Lower lobe of right lung (tissue), 2 donors: ENCODE data around the gene GTF2F2. TPM values are rescaled to one million over a fixed set of nuclear protein-coding genes. Genes with fewer than 3 reads are reported as not detected.
A peak's percentile ranks its signal among the peaks of the same experiment; 100 is the strongest.

ENCODE experiments used
- ATAC-seq, 2 donors: fragments of 200-7000 bp; cut with Tn5 transposase; one replicate each; pipeline ENCODE4 v1.9.1; 2020 to 2022; ENCODE audit warnings: mild to moderate bottlenecking in 2 of 2, moderate library complexity in 2 of 2
- DNase-seq: peaks from one replicate; pipeline ENCODE4 v3.0.0-alpha.2; 2020
- H3K27ac ChIP-seq: fragments of 200-600 bp; one replicate; pipeline ENCODE4 v1.8.0; 2022
- H3K27me3 ChIP-seq: fragments of 200-600 bp; one replicate; pipeline ENCODE4 v1.8.0; 2022; ENCODE audit warnings: low read depth
- H3K36me3 ChIP-seq: fragments of 200-600 bp; one replicate; pipeline ENCODE4 v1.8.0; 2022; ENCODE audit warnings: mild to moderate bottlenecking
- H3K4me1 ChIP-seq: fragments of 200-600 bp; one replicate; pipeline ENCODE4 v1.8.0; 2022
- H3K4me3 ChIP-seq: fragments of 200-600 bp; one replicate; pipeline ENCODE4 v1.8.0; 2022; ENCODE audit warnings: mild to moderate bottlenecking
- H3K9me3 ChIP-seq: fragments of 200-600 bp; one replicate; pipeline ENCODE4 v1.8.0; 2022
- intact Hi-C: fragments of 100-400 bp; cut with DNase I; formaldehyde crosslinking; loops from one replicate; pipeline ENCODE4 v1.11.0; 2022
- total RNA-seq: library from RNA; stranded (reverse); fragmentation: NEBNext Ultra II Directional; extraction: Animal tissue kit (Norgen Biotek cat#: 25700); gene quantifications from one replicate; pipeline ENCODE4 v1.2.1, GENCODE V29; 2021
- TF ChIP-seq, protein P1 (sequence below): fragments of 200-600 bp; IDR thresholded peaks from one replicate; pipeline ENCODE4 v1.8.0; 2022; ENCODE audit warnings: antibody characterized with exemption, mild to moderate bottlenecking
- donor health status: DM: no; HTN: yes; CAD: no; lungs with severe emphysema.

The GTF2F2 gene
- total RNA-seq, 1 donor from 2014 or later: 15.2 TPM

DNA sequence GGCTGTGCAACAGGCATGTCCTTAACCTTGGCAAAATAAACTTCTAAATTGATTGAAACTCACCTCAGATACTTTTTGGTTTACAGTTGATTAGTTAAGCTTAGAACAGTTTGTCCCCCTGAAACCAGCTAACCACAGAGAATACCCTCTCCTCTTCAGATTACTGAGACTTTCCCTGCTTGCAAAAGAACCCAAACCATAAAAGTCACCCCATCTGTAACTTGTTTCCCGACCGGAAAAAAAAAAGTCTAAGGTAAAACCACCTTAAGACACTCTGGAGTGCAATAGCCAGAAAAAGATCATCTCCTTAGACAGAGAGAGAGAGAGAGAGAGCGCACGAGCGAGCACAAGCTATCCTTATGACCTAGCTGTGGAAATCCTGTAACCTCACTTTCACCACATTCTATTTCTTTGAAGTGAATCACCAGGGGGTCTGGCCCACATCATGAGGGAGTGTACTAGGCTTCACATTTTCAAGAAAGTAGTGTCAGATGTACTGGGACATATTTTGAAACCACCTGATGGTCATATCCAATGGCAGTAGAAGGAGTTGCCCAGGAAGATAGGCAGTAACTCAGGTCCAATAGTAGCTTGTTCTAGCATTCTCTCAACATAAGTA lies 11.1 kb upstream of the GTF2F2 start:
- no peaks in the 10 kb centered on the region for H3K9me3 ChIP-seq
- H3K27ac ChIP-seq: no peak overlapping the region
- H3K27me3 ChIP-seq: no peaks in the 10 kb centered on the region
- no peak for ATAC-seq
- TF ChIP-seq, protein P1, sequence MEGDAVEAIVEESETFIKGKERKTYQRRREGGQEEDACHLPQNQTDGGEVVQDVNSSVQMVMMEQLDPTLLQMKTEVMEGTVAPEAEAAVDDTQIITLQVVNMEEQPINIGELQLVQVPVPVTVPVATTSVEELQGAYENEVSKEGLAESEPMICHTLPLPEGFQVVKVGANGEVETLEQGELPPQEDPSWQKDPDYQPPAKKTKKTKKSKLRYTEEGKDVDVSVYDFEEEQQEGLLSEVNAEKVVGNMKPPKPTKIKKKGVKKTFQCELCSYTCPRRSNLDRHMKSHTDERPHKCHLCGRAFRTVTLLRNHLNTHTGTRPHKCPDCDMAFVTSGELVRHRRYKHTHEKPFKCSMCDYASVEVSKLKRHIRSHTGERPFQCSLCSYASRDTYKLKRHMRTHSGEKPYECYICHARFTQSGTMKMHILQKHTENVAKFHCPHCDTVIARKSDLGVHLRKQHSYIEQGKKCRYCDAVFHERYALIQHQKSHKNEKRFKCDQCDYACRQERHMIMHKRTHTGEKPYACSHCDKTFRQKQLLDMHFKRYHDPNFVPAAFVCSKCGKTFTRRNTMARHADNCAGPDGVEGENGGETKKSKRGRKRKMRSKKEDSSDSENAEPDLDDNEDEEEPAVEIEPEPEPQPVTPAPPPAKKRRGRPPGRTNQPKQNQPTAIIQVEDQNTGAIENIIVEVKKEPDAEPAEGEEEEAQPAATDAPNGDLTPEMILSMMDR: no peak
- DNase-seq: no peak
- intact Hi-C loops: no loop called here
- no peak overlapping the region for H3K4me3 ChIP-seq
- H3K36me3 ChIP-seq: no peaks in the 10 kb centered on the region
- no peaks in the 10 kb centered on the region for H3K4me1 ChIP-seq

DNA sequence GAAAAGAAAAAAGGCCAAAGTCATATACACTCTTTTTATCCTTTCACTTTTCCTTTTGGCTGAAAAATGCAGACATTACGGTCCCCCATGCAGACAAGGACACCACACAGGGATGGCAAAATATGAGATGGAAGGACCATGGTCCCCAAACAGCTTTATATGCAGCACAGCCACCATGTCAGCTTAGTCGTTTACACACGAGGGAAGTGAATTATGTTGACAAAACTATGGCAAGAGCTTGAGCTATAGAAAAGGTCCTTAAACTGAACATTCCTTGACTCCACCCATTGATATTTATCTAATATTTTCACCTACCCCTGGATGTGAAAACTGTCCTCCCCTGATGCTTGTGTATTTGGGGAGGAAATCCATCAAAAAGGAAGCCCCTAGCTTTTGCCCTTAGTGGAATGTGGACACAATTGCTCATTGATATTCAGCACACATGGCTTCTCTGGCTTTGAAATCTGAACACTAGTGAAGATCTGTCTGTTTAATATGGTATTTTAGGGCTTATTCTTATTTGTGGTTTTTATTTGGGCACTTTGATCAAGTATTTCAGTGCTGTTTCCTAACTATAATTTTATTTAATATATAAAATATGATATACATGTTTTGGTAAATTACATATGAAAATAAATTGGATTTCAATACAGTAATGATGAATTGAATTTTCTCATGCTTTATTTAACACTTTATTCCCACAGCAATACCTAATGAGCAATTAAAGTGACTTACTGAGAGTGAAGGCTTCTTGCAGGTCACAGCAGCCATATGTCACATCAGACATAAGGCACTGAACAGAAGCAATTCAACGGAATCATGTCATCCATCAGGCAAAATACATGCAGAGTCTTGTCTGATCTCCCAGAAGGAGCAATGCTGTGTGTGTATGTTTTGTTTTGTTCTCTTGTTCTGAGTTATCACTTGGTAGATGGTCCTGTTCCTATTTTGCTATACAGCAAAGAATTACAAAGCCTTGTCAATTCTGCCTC lies 6.8 kb upstream of the GTF2F2 start:
- DNase-seq: no peak
- Histone ChIP-seq H3K4me1 (no peaks in the 10 kb centered on the region), H3K27me3 (no peaks in the 10 kb centered on the region), H3K36me3 (no peaks in the 10 kb centered on the region), H3K4me3 (no peak overlapping the region), H3K27ac (no peak overlapping the region), H3K9me3 (no peaks in the 10 kb centered on the region)
- intact Hi-C loops: no loop called here
- no peak for ATAC-seq
- TF ChIP-seq, protein P1: no peak

GRCh38 chr13:45119469-45119990 lies 780 bp upstream of the GTF2F2 start:
- peaks cover 26% of the 10 kb centered on the region for H3K4me1 ChIP-seq
- H3K36me3 ChIP-seq: no peaks in the 10 kb centered on the region
- no peak for DNase-seq
- TF ChIP-seq, protein P1: no peak
- no peaks in the 10 kb centered on the region for H3K9me3 ChIP-seq
- no peaks in the 10 kb centered on the region for H3K27me3 ChIP-seq
- ATAC-seq: peak; percentile 60 to 64
- H3K4me3 ChIP-seq: peak overlapping the region; percentile 96
- peak overlapping the region; percentile 89 for H3K27ac ChIP-seq
- intact Hi-C loops: no loop called here

GRCh38 chr13:45120967-45121831 lies 889 bp downstream of the GTF2F2 start:
- H3K4me1 ChIP-seq: peaks cover 26% of the 10 kb centered on the region
- H3K36me3 ChIP-seq: no peaks in the 10 kb centered on the region
- peak; percentile 11 to 23 for ATAC-seq
- H3K27me3 ChIP-seq: no peaks in the 10 kb centered on the region
- no peak for DNase-seq
- no peaks in the 10 kb centered on the region for H3K9me3 ChIP-seq
- peak overlapping the region; percentile 96 for H3K4me3 ChIP-seq
- H3K27ac ChIP-seq: peak overlapping the region; percentile 89
- intact Hi-C loops: no loop called here
- TF ChIP-seq, protein P1: no peak

- intact Hi-C loops: no loop called here
- no peak for ATAC-seq
These were observed 2.6 kb downstream of the GTF2F2 start for GRCh38 chr13:45122941-45123340.

More at GRCh38 chr13:45122941-45123340, 2.6 kb downstream of the GTF2F2 start:
- no peak for DNase-seq
- Histone ChIP-seq H3K27me3 (no peaks in the 10 kb centered on the region), H3K4me1 (peaks cover 26% of the 10 kb centered on the region), H3K9me3 (no peaks in the 10 kb centered on the region), H3K4me3 (no peak overlapping the region), H3K36me3 (no peaks in the 10 kb centered on the region), H3K27ac (no peak overlapping the region)
- TF ChIP-seq, protein P1: no peak
